ENCODE data around the gene PANK1. TPM values are rescaled to one million over a fixed set of nuclear protein-coding genes. Genes with fewer than 3 reads are reported as not detected.

Gene PANK1
- total RNA-seq, 1 experiment from 2014 or later: 8.6 TPM

GRCh38 chr10:89534826-89535166, 110.2 kb downstream of the PANK1 start:
- BruUV-seq (replicated peaks): no TSS peak
- no peaks in the 10 kb centered on the region for H3K4me1 Mint-ChIP-seq (ENCODE audit: low read depth, unreplicated experiment)
- CTCF ChIA-PET: no interaction called here

More at GRCh38 chr10:89534826-89535166, 110.2 kb downstream of the PANK1 start:
- H3K27me3 Mint-ChIP-seq (ENCODE audit: unreplicated experiment): peaks cover 20% of the 10 kb centered on the region
- H3K4me3 Mint-ChIP-seq (ENCODE audit: low read depth, unreplicated experiment): peak overlapping the region; percentile 55
- no peak overlapping the region for H3K27ac Mint-ChIP-seq (ENCODE audit: unreplicated experiment)
- TF ChIP-seq CTCF (IDR thresholded peaks at IDR 0.05; ENCODE audit: unreplicated experiment): no peak
- intact Hi-C loops (cut with micrococcal nuclease; ENCODE audit: unreplicated experiment): no loop called here
- no peaks in the 10 kb centered on the region for H3K9me3 Mint-ChIP-seq (ENCODE audit: low read depth, unreplicated experiment)
- peaks cover 4% of the 10 kb centered on the region for H3K36me3 Mint-ChIP-seq (ENCODE audit: insufficient read depth, unreplicated experiment)
- DNase-seq: no peak

Small RNA genes lying within 50 kb of the gene (microRNA-seq; reads per million reads assigned to microRNA genes)
- 294 reads per million, percentile 74 among the genes with 10 or more reads in this experiment for gene MIR107

Other genes with a start within 250 kb of the PANK1 start
- gene IFIT5, start 230.7 kb downstream of the PANK1 start, total RNA-seq (2022): 13.8 and 23.5 TPM in 2 replicates
- 1.0 and 1.2 TPM in 2 replicates for gene SLC16A12, start 109.6 kb downstream of the PANK1 start, total RNA-seq (2022)
- 38.4 and 39.9 TPM in 2 replicates for gene KIF20B, start 56.3 kb upstream of the PANK1 start, total RNA-seq (2022)

All from Calu3 (cell line).